Medulla oblongata (tissue), 1 donor: ENCODE data around the gene PIEZO2.

Experiments
- DNase-seq: peaks from one replicate; pipeline ENCODE4 v3.0.0-alpha.2; 2015; ENCODE audit errors: extremely low spot score

PIEZO2 gene

GRCh38 chr18:11029021-11029420, 120.3 kb downstream of the PIEZO2 start:
- no peak for DNase-seq

DNA sequence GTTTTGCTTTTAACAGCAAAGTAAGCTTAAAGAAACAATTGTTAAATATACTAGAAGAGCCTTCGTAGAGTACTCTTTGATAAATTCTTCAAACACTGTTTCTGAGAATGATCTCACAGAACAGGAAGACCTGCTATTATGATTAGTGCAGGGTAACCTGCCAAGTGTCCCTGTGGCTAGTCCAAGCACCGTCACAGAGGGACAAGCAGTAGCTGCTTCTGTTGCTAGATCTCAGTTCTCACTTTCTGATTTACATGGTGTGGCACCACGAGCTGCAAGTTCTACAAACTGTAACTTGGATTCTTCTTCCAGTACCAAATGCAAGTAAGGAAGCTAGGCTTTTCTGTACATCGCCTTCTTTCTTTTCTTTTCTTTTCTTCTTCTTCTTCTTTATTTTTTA, 121.5 kb downstream of the PIEZO2 start:
- DNase-seq = no peak

GRCh38 chr18:11025671-11026070, 123.7 kb downstream of the PIEZO2 start:
- DNase-seq = no peak

- DNase-seq = no peak
Observed at GRCh38 chr18:11024928-11025669, 124.3 kb downstream of the PIEZO2 start.

DNA sequence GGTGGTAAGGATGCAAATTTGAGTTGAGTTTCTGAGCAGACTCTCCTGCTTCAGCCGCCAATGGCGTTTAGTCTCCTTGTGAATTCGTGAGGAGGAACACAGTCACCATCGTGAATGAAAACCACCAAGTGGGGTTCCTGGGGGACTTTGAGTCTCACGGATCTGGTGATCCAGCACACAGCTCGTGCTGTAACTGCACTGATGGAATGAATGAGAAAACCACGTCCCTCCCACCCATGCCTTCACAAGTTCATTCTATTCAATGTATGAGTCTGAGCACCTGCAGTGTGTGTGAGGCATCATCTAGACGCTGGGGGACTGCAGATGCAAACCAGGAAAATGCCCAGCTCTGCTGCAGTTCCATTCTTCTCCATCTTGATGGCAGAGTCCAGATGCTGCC, 127.9 kb downstream of the PIEZO2 start:
- no peak for DNase-seq

- no peak for DNase-seq
Observed at GRCh38 chr18:11020877-11021414, 128.4 kb downstream of the PIEZO2 start.

GRCh38 chr18:11020161-11020853, 129.1 kb downstream of the PIEZO2 start:
- no peak for DNase-seq

GRCh38 chr18:11019295-11020105, 129.9 kb downstream of the PIEZO2 start:
- DNase-seq = no peak

- DNase-seq = no peak
Observed at GRCh38 chr18:11009869-11010268, 139.5 kb downstream of the PIEZO2 start.

DNA sequence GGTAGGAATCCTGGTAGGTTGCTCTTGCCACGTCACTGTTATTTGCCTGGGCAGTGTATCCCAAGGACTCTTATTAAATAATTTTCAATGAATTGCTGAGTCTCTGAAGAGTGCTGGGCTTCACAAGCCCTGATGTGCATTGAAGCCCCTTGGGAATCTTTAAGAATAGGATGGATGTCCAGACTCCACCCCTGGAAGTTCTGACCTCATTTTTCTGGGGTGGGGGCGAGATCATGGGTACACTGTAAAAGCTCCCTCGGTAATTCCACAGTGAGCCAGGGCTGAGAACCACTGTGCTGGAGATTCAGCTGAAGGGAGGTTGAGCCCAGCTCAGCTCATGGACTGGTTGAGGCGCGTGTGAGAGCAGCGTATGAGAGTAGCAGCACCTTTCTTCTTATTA, 140.2 kb downstream of the PIEZO2 start:
- DNase-seq = no peak

DNA sequence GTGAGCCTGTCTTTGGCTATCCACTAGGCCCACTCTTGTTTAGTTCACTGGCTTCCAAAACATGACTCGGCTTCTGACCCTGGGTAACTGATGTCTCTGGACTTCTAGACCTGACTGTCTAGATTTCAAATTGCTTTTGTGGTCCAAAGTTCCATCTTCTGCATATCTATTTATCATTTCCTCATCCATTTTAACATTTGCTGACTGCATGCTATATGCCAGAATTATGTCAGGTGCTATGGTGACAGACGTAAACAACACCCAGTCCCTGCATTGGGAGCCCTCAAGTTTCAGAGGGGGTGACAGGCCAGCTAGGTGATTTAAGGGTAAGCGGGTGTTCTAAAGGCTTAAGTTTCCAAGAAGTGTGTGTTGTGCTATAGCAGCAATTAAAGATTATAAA, 140.9 kb downstream of the PIEZO2 start:
- no peak for DNase-seq

- no peak for DNase-seq
Observed at GRCh38 chr18:11005528-11005927, 143.8 kb downstream of the PIEZO2 start.

DNA sequence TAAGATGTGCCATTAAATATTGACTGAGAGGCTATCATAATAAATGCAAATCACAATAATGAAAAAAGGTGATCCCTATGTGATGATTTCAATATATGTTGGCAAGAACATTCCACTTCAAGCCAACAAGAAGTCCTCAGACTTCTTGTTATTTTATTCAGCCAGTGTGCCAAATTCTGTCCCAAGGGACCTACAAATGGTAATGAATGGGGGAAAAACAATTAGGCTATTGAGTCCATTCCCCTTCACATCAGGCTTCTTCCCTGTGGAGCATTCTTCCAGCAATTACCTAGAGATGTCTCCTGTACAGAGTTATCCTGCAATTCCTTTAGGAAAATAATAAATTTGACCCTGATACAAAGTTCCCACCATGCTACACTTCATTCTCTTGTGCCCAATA, 144.4 kb downstream of the PIEZO2 start:
- DNase-seq = no peak

GRCh38 chr18:11004294-11004693, 145.1 kb downstream of the PIEZO2 start:
- no peak for DNase-seq

GRCh38 chr18:11002796-11003195, 146.6 kb downstream of the PIEZO2 start:
- no peak for DNase-seq

GRCh38 chr18:11002277-11002676, 147.1 kb downstream of the PIEZO2 start:
- no peak for DNase-seq

DNA sequence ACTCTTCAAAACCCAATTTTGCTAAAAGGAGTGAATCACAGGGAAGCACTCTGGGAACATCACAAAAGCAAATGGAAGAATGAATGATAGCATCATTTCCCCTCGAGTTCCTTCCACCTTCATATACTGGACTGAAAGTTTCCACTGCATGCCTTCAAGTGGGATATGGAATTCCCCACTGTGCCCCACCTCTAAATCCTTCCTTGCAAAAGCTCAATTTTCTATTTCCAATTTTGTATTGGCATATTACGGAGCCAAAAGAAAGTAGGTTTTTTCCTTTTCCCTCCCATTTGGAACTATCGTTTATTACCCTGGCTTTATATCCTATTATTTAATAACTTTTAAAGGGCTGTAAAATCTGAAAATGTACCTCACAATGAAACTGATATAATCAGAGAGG, 149.3 kb downstream of the PIEZO2 start:
- no peak for DNase-seq

GRCh38 chr18:10997885-10998284, 151.5 kb downstream of the PIEZO2 start:
- no peak for DNase-seq

GRCh38 chr18:10995550-10995949, 153.8 kb downstream of the PIEZO2 start:
- DNase-seq = no peak

DNA sequence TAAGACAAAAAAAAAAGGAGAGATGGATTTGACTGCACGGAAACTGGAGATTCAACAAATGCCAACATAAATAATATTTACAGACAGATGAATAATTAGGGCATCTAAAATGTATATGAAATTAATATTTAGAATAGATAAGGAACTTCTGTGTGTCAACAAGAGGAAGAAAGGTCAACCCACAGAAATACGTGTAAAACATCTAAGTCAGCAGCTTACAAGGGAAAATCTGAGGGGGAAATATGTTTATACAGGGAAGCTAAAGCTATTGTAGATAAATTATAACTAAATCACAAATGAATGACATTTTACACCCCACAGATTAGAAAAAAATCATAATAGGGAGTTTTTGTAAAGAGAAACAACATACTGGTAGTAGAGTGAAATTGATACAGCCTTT, 159.9 kb downstream of the PIEZO2 start:
- DNase-seq = no peak

DNA sequence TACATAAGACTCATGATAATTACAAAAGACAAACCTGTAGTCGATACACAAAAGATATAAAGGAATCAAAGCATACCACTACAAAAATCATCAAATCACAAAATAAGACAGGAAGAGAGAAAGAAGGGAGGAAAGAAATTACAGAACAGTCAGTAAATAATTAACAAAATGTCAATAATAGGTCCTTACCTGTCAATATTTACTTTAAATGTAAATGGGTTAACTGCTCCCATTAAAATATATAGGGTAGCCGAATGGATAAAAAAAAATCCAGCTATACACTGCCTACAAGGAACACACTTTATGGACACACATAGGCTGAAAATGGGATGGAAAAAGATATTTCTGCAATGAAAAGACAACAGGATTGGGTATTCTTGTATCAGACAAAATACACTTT, 163.7 kb downstream of the PIEZO2 start:
- no peak for DNase-seq

- DNase-seq = no peak
Observed at GRCh38 chr18:10979411-10979810, 170.0 kb downstream of the PIEZO2 start.
